NCI-H128 (cell line): ENCODE data around the gene PELO.
"Not testable (repeated sequence)": the region's sequence is repeated elsewhere in the genome, so short reads cannot be mapped to it uniquely, and the experiment has no call there.

Source experiments
- DNase-seq: peaks from one replicate; lab custom pipeline; 2025; ENCODE audit not compliant: unreplicated experiment; lab: John Stamatoyannopoulos, UW

PELO gene

GRCh38 chr5:52787600-52788504, at the start of gene PELO, which contains the start of gene ITGA1:
Gene PELO, plus strand, starts transcription at chr5:52787916. Its CDS starts 12,479 bp downstream, at chr5:52800395.
Gene ITGA1, plus strand, starts transcription at chr5:52787916. Its CDS starts 438 bp downstream, at chr5:52788354.
- peak; percentile 20 for DNase-seq

- no peak for DNase-seq
These were observed 49.6 kb upstream of the PELO start for GRCh38 chr5:52738095-52738506.

GRCh38 chr5:52740007-52740406, 47.7 kb upstream of the PELO start:
- no peak for DNase-seq

- no peak for DNase-seq
These were observed 44.7 kb upstream of the PELO start for GRCh38 chr5:52743012-52743411.

- no peak for DNase-seq
These were observed 44.2 kb upstream of the PELO start for GRCh38 chr5:52743529-52743928.

GRCh38 chr5:52743970-52744369, 43.7 kb upstream of the PELO start:
- no peak for DNase-seq

GRCh38 chr5:52744867-52745458, 42.8 kb upstream of the PELO start:
- DNase-seq: not testable (repeated sequence)

GRCh38 chr5:52746539-52746938, 41.2 kb upstream of the PELO start:
- no peak for DNase-seq

- DNase-seq: no peak
These were observed 39.1 kb upstream of the PELO start for GRCh38 chr5:52748590-52748989.

GRCh38 chr5:52749666-52750065, 38.0 kb upstream of the PELO start:
- DNase-seq: no peak

- no peak for DNase-seq
These were observed 36.6 kb upstream of the PELO start for GRCh38 chr5:52751137-52751536.

GRCh38 chr5:52754051-52754450, 33.7 kb upstream of the PELO start:
- DNase-seq: no peak

GRCh38 chr5:52757527-52757926, 30.2 kb upstream of the PELO start:
- DNase-seq: no peak

- DNase-seq: no peak
These were observed 29.7 kb upstream of the PELO start for GRCh38 chr5:52758014-52758413.

- no peak for DNase-seq
These were observed 28.4 kb upstream of the PELO start for GRCh38 chr5:52759331-52759730.

GRCh38 chr5:52760695-52761366, 26.9 kb upstream of the PELO start:
- DNase-seq: no peak

- no peak for DNase-seq
These were observed 20.4 kb upstream of the PELO start for GRCh38 chr5:52767217-52767743.

- DNase-seq: no peak
These were observed 19.8 kb upstream of the PELO start for GRCh38 chr5:52767766-52768480.

GRCh38 chr5:52769061-52769460, 18.7 kb upstream of the PELO start:
- DNase-seq: no peak

GRCh38 chr5:52770287-52770939, 17.3 kb upstream of the PELO start:
- DNase-seq: no peak
